ENCODE measurements around the gene CFAP99.

Gene CFAP99

DNA sequence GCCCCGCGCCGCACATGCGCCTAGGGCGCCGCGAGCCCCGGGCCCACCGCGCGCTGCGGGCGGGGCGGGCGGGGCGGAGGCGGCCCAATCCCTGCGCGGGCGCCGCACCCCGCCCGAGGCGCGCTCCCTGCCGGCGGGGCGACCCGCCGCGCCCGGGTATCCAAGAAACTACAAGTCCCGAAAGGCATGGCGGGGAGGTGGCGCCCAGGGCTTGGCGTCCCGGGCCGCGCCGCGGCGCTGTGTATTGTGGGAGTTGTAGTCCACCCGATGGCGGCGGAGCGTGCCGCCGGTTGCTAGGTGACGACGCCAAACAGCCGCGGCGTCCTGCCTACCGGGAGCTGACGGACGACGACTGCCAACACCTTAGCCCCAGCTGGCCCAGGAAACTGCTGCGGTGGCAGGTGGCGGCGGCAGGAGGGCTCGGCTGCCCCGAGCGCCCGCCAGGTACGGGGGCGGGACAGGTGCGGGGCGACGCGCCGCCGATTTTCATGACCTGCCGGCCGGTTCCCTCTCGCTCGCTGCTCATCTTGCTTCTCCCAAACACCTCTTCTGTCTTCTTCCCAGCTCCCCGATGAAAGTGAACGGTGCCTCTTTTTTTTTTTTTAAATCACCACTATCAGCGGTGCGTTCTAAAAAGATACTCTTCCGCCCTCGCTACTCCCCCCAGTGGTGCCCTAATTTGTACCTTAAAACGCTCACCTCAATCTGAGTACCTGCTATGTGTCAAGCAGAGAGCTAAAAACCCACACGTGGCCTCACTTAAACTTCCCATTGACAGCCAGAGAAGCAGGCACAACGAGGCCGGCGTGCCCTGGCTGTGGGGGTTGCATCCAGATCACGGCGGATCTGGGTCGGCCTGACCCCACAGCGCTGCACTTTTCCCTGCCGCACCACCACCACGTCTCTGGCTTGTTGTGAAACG is at the start of gene CFAP99:
Gene CFAP99 (plus strand): TSS at position 306 of the 922 bp plus-strand sequence.
- peak; percentile 99 for DNase-seq (ENCODE audit: low spot score)
- TF ChIP-seq, protein P1, sequence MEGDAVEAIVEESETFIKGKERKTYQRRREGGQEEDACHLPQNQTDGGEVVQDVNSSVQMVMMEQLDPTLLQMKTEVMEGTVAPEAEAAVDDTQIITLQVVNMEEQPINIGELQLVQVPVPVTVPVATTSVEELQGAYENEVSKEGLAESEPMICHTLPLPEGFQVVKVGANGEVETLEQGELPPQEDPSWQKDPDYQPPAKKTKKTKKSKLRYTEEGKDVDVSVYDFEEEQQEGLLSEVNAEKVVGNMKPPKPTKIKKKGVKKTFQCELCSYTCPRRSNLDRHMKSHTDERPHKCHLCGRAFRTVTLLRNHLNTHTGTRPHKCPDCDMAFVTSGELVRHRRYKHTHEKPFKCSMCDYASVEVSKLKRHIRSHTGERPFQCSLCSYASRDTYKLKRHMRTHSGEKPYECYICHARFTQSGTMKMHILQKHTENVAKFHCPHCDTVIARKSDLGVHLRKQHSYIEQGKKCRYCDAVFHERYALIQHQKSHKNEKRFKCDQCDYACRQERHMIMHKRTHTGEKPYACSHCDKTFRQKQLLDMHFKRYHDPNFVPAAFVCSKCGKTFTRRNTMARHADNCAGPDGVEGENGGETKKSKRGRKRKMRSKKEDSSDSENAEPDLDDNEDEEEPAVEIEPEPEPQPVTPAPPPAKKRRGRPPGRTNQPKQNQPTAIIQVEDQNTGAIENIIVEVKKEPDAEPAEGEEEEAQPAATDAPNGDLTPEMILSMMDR (IDR thresholded peaks at IDR 0.05; ENCODE audit: extremely low read depth, missing control alignments): no peak

DNA sequence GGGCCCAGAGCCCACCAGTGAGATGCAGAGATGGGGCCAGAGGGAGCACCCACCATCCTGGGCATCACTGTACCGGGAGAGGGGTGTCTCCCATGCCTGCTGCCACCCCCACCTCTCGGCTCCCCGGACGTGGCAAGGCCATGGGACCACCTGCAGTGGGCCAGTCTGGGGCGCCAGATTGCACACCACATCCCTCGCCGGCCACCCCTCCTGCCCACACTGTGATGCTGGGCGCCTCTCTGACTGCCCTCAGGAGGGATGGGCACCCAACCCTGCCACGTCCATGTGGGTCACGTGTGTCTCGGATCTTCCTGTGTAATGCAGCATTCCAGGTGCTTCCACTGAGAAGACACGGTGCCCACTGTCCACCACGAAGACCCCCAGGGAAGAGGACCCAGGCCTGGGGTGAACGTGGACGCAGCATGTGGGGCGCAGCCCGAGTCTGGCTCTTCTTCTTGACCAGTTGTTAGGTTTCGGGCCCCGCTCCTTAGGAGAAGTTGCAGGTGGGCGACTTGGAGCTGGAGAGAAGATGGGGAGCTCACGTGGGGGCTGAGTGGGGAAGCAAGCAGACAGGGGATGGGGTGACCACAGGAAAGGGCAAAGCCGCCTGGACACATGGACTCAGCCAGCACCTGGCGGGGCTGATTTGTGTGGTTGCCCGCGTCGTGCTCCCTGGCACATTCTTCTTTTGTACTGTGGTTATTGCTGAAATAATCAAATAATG is 48.0 kb upstream of the CFAP99 start:
- DNase-seq (ENCODE audit: low spot score): no peak
- TF ChIP-seq, protein P1 (IDR thresholded peaks at IDR 0.05; ENCODE audit: extremely low read depth, missing control alignments): no peak

DNA sequence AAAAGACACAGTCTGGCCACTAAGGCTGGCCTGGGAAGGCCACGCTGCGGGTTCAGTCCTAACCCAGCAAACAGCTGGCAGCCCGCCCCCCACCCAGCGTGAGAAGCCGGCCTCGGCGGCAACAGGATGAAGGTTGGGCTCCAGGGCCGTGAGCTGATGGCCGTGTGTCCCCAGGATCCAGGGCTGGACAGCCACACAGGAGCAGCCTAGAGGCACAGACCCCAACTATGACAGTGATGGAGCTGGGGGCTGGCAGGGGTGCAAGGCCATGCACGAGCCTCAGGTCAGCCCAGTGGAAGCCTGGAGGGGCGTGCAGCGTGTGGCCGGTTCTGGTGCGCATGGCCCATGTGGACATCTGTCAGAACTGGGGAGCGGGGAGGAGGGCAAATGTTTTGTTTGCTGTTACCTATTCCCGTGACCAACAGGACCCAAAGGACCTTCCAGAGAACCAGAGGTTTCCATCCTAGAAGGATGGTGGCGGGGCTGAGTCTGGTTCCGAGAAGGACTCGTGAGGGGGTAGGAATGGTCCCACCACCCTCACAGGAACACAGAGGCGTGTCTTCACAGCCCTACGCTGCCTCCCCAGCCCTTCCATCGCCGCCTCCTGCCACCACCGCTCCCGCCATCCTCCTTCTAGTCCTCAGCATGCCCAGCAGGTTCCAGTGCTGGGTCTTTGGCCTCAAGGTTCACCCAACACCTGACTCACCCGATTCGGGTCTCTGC is 46.8 kb upstream of the CFAP99 start:
- TF ChIP-seq, protein P1 (IDR thresholded peaks at IDR 0.05; ENCODE audit: extremely low read depth, missing control alignments): no peak
- DNase-seq (ENCODE audit: low spot score): no peak

DNA sequence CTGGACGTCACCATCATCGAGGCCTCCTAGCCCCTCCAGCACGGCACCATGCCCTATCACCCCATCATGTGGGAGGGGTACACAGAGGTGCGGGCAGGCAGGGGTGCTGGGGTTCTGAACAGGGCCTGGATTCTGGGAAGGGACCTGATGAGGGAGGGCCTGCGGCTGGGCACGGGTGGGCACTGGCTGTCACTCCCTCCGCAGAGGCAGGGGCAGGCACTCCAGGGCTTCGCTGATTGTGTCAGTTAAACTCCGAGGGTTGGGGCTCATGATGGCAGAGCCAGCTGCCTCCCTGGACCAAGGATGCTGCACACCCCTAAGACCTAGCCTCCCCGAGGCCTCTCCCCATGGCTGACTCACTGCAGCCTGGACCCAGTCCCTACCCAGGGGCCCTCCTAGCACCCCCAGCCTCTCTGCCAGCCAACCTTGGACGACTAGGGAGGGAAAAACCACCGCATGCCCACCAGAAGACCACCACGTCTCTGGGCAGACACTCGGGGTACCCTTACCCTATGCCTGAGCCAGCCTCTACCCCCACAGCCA is 46.2 kb upstream of the CFAP99 start:
- TF ChIP-seq, protein P1 (IDR thresholded peaks at IDR 0.05; ENCODE audit: extremely low read depth, missing control alignments): no peak
- no peak for DNase-seq (ENCODE audit: low spot score)

DNA sequence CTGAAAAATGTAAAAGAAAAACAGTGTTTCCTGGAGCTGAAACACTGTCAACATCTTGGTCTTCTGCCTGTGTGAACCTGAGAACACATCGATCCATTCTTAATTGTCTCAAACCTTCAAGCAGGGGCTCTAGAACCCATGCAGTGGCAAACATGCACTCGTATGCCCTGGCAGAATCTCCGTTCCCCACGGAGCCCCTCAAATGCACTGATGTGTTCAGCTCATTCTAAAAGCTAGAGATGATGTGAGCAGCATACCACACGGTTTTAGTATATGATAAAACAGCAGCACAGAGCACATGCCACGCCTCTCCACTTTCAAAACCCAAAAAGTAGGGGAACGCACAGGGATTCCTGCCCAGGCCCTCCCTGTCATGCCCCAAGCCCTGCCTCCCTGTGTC is 45.2 kb upstream of the CFAP99 start:
- DNase-seq (ENCODE audit: low spot score): no peak
- TF ChIP-seq, protein P1 (IDR thresholded peaks at IDR 0.05; ENCODE audit: extremely low read depth, missing control alignments): no peak

DNA sequence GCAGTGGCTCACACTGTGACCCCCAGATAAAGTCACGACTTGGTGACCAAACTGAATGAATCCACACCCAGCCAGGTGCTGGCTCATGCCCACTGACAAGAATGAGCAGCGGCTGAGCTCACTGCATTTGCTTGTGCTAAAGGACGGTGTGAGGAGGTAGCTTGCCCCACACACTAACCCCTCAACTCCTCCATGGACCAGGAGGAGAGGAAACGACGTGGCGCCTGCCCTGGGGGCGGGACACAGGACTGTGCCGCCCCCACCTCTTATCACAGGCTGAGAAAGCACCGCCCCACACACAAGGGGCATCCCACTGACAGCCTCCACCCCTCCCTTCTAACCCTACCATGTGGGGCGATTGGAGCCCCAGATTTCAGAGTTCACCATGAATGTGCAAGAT is 43.3 kb upstream of the CFAP99 start:
- no peak for DNase-seq (ENCODE audit: low spot score)
- TF ChIP-seq, protein P1 (IDR thresholded peaks at IDR 0.05; ENCODE audit: extremely low read depth, missing control alignments): no peak

All from GM20000 (cell line).